SKM-1 treated with dmso at 0.1 percent for 144 hours (cell line): Measurements from ENCODE around the gene RBBP5.

Source experiments
- DNase-seq: peaks from one replicate; lab custom pipeline; 2025; ENCODE audit not compliant: unreplicated experiment; lab: John Stamatoyannopoulos, UW

RBBP5 gene

DNA sequence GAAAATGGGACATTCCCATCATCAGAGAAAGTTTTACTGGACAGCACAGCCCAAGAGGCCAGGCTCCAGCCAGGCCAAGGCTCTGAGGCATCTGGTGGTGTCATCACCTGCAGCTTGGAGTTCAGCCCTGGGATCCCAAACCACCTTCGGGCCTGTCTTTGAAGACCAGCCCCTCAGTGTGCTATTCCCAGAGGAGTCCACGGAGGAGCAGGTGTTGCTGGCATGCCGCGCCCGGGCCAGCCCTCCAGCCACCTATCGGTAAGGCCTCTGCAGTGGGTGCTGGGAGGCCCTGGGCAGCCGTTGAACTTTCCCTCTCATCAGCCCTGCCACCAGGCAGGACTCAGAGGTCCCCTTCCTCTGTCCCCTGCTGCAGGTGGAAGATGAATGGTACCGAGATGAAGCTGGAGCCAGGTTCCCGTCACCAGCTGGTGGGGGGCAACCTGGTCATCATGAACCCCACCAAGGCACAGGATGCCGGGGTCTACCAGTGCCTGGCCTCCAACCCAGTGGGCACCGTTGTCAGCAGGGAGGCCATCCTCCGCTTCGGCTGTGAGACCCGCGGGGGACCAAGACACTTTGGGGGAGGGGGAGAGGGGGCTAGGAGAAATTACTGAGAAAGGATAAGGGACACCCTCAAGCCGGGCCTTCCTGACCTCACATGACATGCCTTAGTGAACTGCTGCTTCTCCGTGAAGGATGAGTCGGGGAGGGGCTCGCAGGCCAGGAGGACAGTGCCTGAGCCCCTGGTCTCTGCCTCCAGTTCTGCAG lies 63.8 kb downstream of the RBBP5 start:
- no peak for DNase-seq

DNA sequence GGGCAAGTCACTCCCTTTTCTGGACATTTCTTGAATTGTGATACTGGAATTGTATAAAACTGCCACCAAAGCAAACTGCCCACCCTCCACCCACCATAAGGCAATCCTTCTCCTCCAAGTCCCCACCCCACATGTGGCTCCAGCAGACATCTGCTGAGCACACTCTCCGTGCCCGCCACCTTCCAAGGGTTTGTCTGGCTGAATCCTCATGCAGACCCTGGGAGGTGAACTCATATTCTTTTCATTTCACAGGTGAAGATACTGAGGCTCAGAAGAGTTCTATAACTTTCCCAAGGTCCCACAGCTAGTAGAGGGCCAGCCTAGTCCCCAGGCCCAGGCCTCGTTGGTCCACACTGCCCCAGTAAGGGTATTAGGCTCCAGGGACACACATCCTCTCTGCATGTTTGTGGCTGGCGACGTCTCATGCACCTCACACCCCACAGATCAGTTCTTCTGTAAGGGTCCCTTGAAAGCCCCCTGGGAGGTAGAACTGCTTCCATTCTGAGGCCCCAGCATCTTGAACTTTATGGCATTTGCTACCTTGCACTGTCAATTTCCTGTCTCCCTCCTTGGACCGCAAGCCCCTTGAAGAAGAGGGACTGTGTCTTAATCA lies 64.7 kb downstream of the RBBP5 start:
- DNase-seq, result no peak

- no peak for DNase-seq
Observed at GRCh38 chr1:205056188-205056611, 65.6 kb downstream of the RBBP5 start.

DNA sequence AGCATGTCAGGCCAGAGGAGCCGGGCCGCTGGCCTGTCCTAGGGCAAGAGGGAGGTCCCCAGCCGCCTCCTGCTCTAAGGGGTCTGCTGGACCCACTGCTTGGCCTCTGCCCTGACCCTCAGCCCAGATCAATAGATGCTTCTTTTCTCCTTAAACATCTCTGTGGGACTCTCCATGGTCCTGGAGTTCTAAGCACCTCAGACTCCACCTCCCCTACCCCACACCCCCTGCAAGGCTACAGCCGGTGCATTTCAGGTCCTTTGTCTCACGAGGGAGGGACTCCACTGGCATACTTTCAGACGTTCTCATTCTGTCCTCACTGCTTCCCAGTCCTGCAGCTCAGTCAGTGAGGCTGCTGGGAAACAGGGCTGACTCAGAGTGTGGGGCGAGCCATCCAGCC lies 67.8 kb downstream of the RBBP5 start:
- no peak for DNase-seq

DNA sequence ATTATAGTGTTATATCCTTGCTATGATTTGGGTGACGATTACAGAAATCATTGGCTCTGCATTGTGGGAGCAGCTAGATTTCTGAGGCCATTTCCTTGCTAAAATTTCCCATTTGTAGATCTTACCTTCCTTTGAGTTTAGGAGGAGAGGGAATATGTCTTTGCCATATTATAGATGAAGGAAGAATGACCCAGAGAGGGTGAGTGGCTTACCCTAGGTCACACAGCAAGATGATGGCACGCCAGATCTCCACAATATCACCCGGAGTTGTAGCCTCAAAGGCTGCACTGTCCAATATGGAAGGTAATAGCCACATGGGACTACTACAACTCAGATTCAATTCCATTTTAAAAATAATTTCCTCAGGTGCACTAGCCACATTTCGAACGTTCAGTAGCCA lies 68.5 kb downstream of the RBBP5 start:
- DNase-seq, result no peak

GRCh38 chr1:205052690-205053089 lies 69.1 kb downstream of the RBBP5 start:
- no peak for DNase-seq

DNA sequence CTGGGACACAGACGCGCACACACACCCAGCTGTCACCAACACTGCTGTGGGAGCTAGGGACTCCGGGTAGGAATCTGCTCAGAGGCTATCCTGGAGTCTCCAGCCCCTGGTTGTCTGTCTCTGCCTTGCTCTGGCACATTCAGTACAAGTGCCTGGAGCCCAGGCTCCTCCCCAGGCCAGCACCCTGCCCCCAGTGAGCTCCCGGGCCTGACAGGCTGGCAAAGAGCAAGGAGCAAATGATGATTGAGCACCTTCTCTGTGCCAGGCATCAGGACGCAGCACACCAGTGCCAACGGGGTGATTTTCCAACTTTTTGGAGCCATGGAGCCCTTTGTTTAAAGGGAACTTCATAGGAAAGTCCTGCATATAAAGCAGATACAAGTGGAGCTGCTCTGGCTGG lies 72.3 kb downstream of the RBBP5 start:
- no peak for DNase-seq

- DNase-seq, result no peak
Observed at GRCh38 chr1:205048382-205048781, 73.4 kb downstream of the RBBP5 start.

GRCh38 chr1:205047764-205048231 lies 74.0 kb downstream of the RBBP5 start:
- no peak for DNase-seq

DNA sequence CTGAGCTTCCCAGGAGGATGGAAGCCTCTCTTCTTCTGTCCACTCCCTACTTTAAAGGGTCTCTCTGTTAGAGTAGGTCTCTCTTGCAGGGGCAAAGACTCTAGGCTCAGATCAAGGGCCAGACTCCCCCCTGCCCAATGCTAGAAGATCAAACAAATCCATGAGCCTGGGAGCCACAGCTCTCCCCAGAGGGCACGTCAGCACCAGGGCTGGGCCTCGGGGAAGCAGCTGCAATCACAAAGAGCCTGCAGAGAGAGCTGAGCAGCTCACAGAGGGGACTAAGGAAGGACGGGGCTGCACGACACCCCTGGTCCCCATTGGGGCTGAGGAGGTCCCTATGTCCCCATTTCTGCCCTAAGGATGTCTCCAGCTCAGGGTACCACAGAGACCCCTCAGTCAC lies 74.9 kb downstream of the RBBP5 start:
- DNase-seq, result no peak

DNA sequence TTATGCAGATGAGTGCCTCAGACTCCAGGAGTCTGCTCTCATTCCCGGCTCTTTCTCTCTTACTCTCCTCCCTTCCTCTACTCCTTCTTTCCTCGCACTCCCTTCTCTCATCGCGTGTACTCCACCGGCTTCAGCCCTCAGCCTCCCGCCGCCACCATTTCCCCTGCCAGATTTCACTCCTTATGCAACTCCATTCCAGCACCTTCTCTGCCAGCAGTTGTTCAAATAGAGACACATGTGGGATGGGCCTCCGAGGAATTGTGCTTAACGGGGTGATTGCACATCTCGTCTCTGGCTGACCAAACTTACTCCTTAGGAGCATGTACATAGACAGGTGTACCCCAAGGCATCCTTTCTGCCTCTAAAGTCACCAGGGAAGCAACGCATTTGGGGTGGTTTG lies 76.6 kb downstream of the RBBP5 start:
- no peak for DNase-seq

- no peak for DNase-seq
Observed at GRCh38 chr1:205044741-205045140, 77.0 kb downstream of the RBBP5 start.

- no peak for DNase-seq
Observed at GRCh38 chr1:205043866-205044265, 77.9 kb downstream of the RBBP5 start.

DNA sequence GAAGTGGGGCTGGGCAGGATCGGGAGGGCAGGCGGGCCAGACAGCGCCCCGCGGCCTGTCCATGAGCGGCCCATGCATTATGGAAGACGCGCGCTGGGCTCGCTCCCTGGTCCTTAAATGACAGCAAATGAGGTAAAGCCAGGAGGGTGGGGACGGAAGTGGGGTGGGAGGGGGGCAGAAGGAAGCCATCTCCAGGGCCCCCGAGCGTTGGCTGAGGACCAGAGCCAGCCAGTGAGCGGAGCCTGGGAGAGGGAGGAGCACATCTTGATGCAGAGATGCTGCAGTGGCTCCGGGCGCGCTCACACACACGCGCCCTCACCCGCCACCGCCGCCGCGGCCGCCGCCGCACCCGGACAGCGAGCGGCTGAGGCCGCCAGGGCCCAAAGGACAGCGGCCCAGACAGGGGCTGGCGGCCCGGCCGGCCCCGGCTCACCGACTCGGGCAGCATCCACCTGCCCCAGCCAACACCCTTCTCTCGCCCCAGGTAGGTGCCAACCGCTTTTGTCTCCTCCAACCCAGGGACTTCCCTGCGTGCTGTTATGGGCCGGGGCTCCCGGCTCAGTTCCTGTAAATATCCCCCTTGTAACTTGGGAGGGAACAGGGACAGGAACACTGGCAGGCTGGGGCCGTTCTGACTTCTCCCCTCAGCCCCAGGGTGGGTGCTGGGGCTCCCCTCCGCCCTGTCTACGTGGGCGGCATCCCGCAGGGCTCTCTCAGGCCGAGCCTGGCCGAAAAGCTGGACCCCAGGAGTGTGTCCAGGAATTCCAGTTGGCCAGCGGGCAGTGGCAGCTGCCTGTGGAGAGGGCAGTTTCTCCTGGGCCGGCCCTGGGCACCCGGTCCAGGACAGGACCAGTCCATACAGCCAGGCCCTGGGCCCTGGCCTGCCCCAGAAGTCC lies 78.6 kb downstream of the RBBP5 start, which contains the start of gene CNTN2:
Gene CNTN2 (plus strand): TSS at position 302 of the 896 bp plus-strand sequence. CDS start 9,974 bp downstream, outside the sequence.
- DNase-seq, result no peak

GRCh38 chr1:205041998-205042910 lies 79.5 kb downstream of the RBBP5 start:
- DNase-seq, result no peak

- no peak for DNase-seq
Observed at GRCh38 chr1:205041001-205041715, 80.6 kb downstream of the RBBP5 start.

- no peak for DNase-seq
Observed at GRCh38 chr1:205038132-205038786, 83.5 kb downstream of the RBBP5 start.

DNA sequence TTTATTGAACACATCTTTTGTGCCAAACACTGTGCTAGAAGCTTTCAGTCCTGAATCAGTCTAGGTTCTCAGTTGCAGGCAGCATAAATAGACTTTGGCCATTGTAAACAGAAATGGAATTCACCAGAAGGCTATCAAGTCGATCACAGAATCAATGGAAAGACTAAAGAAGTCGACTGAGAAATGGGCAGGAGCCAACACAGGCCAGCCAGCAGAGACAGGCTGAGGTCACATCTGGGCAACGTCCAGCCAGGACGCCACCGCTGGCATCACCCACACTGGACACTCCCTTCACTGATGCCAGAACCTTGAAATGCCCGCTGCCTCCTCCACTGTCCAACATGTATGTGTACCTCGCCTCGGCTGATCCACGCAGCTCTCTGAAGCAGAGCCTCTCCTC lies 84.2 kb downstream of the RBBP5 start:
- no peak for DNase-seq
